Central memory CD8-positive, alpha-beta T cell (primary cell): ENCODE measurements around the gene CFAP73.
"Not testable (repeated sequence)": the region's sequence is repeated elsewhere in the genome, so short reads cannot be mapped to it uniquely, and the experiment has no call there.

Experiments
- ATAC-seq: fragments of 150-1000 bp; cut with Tn5 transposase; replicated peaks from 2 replicates; pipeline ENCODE4 v1.10.0; 2022; ENCODE audit warnings: mild to moderate bottlenecking, moderate FRiP score, moderate number of reproducible peaks; ENCODE audit not compliant: poor library complexity, severe bottlenecking; ENCODE audit errors: extremely low read depth
- DNase-seq, 2 donors: peaks; one replicate each; pipeline ENCODE4 v3.0.0; 2021; ENCODE audit warnings: low spot score in 2 of 2
- H3K27ac Mint-ChIP-seq: one replicate; pipeline ENCODE4 v1.8.0; 2022; ENCODE audit warnings: low read depth, mild to moderate bottlenecking, moderate library complexity, mixed read lengths
- H3K27me3 Mint-ChIP-seq: one replicate; pipeline ENCODE4 v1.8.0; 2022; ENCODE audit warnings: mixed read lengths
- H3K36me3 Mint-ChIP-seq: one replicate; pipeline ENCODE4 v1.8.0; 2022; ENCODE audit warnings: mild to moderate bottlenecking, moderate library complexity, mixed read lengths; ENCODE audit not compliant: insufficient read depth
- H3K4me1 Mint-ChIP-seq: one replicate; pipeline ENCODE4 v1.8.0; 2022; ENCODE audit warnings: mixed read lengths
- H3K4me3 Mint-ChIP-seq: one replicate; pipeline ENCODE4 v1.8.0; 2022; ENCODE audit warnings: mild to moderate bottlenecking, moderate library complexity, mixed read lengths
- H3K9me3 Mint-ChIP-seq: one replicate; pipeline ENCODE4 v1.8.0; 2022; ENCODE audit warnings: mixed read lengths

CFAP73 gene

DNA sequence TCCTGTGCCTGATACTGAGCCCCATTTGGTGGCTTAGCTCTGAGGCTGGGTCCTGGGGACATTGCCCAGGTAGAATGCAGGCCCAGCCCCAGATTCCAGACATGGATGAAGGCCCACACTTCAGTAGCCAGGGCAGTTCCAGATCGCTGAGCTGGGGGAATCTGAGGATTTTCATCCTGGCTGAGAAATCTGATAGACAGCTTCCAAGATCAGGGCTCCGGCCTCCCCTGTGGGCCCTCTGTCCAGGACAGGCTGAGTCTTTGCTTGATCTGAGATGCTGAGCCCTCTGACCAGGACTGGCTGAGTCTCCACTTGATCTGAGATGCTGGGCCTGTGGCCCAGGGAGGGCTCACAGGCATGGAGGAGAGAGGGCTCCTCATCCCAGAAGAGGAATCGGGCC, 10.7 kb upstream of the CFAP73 start:
- Mint-ChIP-seq H3K27me3 (peaks cover 21% of the 10 kb centered on the region), H3K36me3 (no peaks in the 10 kb centered on the region), H3K4me3 (no peak overlapping the region), H3K27ac (no peak overlapping the region), H3K4me1 (peaks cover 13% of the 10 kb centered on the region), H3K9me3 (no peaks in the 10 kb centered on the region)
- ATAC-seq (no peak), DNase-seq (no peak)

DNA sequence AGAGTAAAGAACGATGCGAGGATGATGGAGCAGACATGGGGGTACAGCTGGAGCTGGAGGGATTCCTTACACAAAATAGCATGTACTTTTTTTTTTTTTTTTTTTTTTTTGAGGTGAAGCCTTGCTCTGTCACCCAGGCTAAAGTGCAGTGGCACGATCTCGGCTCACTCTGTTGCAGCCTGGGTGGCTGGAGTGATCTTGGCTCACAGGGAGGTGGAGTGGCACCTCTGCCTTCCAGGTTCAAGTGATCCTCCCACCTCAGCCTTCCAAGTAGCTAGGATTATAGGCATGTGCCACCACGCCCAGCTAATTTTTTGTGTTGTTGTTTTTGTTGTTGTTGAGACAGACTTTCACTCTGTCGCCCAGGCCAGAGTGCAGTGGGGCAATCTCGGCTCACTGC, 8.8 kb upstream of the CFAP73 start:
- H3K27me3 Mint-ChIP-seq, result peaks cover 14% of the 10 kb centered on the region
- H3K9me3 Mint-ChIP-seq, result no peaks in the 10 kb centered on the region
- DNase-seq, result no peak
- no peaks in the 10 kb centered on the region for H3K36me3 Mint-ChIP-seq
- ATAC-seq, result no peak
- H3K4me1 Mint-ChIP-seq, result peaks cover 7% of the 10 kb centered on the region
- no peak overlapping the region for H3K4me3 Mint-ChIP-seq
- no peak overlapping the region for H3K27ac Mint-ChIP-seq

DNA sequence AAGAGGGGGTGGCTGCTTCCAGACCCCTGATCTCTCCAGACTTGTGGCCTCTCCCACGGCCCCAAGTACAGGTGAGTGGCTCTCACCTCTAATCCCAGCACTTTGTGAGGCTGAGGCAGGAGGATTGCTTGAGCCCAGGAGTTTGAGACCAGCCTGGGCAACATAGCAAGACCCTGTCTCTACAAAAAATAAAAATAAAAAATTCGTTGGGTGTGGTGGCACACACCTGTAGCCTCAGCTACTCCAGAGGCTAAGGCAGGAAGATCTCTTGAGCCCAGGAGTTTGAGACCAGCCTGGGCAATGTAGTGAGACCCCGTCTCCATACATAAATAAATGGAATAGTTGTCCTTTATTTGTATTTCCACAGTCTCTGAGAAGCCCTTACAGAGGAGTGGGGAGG, 7.8 kb upstream of the CFAP73 start:
- H3K9me3 Mint-ChIP-seq, H3K4me3 Mint-ChIP-seq, H3K27me3 Mint-ChIP-seq, H3K4me1 Mint-ChIP-seq, H3K27ac Mint-ChIP-seq, ATAC-seq, DNase-seq, H3K36me3 Mint-ChIP-seq: not testable (repeated sequence)

GRCh38 chr12:113142173-113142885, 7.2 kb upstream of the CFAP73 start:
- DNase-seq (no peak), ATAC-seq (no peak)
- no peaks in the 10 kb centered on the region for H3K9me3 Mint-ChIP-seq
- H3K27me3 Mint-ChIP-seq, result no peaks in the 10 kb centered on the region
- H3K4me1 Mint-ChIP-seq, result no peaks in the 10 kb centered on the region
- H3K36me3 Mint-ChIP-seq, result no peaks in the 10 kb centered on the region
- no peak overlapping the region for H3K4me3 Mint-ChIP-seq
- no peak overlapping the region for H3K27ac Mint-ChIP-seq

GRCh38 chr12:113142886-113143332, 6.6 kb upstream of the CFAP73 start:
- Mint-ChIP-seq H3K36me3 (no peaks in the 10 kb centered on the region), H3K27ac (no peak overlapping the region), H3K4me3 (no peak overlapping the region), H3K4me1 (no peaks in the 10 kb centered on the region), H3K9me3 (no peaks in the 10 kb centered on the region), H3K27me3 (no peaks in the 10 kb centered on the region)
- ATAC-seq (no peak), DNase-seq (no peak)

GRCh38 chr12:113143959-113144358, 5.6 kb upstream of the CFAP73 start:
- no peak overlapping the region for H3K27ac Mint-ChIP-seq
- no peaks in the 10 kb centered on the region for H3K36me3 Mint-ChIP-seq
- no peaks in the 10 kb centered on the region for H3K4me1 Mint-ChIP-seq
- no peak overlapping the region for H3K4me3 Mint-ChIP-seq
- no peak for DNase-seq
- H3K9me3 Mint-ChIP-seq, result no peaks in the 10 kb centered on the region
- no peak for ATAC-seq
- no peaks in the 10 kb centered on the region for H3K27me3 Mint-ChIP-seq

GRCh38 chr12:113144806-113145205, 4.7 kb upstream of the CFAP73 start:
- Mint-ChIP-seq H3K27ac (no peak overlapping the region), H3K4me1 (no peaks in the 10 kb centered on the region), H3K27me3 (no peaks in the 10 kb centered on the region), H3K9me3 (no peaks in the 10 kb centered on the region), H3K36me3 (no peaks in the 10 kb centered on the region), H3K4me3 (no peak overlapping the region)
- ATAC-seq (no peak), DNase-seq (no peak)

DNA sequence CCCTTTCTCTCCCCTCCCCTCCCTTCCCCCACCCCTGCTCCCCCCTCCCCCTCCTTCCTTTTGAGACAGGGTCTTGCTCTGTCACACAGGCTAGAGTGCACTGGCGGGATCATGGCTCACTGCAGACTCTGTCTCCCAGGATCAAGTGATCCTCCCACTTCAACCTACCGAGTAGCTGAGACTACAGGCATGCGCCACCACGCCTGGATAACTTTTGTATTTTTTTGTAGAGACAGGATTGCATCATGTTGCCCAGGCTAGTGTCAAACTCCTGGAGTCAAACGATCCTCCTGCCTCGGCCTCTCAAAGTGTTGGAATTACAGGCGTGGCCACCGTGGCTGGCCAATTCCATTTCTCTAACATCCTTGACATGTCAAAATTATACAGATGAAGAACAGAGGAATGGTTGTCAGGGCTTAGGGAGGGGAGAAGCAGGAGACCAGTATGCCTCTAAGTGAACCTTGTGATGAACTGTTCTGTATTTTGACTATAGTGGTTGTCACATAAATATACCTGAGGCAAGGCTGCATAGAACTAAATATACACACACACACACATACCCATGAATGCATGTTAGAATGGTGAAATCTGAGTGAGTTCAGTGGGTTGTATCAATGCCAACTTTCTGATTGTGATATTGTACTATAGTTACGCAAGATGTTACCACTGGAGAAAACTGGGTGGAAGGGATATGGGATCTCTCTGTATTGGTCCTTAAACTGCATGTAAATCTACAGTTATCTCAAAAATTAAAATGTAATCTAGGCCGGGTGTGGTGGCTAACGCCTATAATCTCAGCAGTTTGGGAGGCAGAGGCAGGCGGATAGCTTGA, 3.6 kb upstream of the CFAP73 start:
- peaks cover 11% of the 10 kb centered on the region for H3K27me3 Mint-ChIP-seq
- no peaks in the 10 kb centered on the region for H3K4me1 Mint-ChIP-seq
- H3K9me3 Mint-ChIP-seq, result no peaks in the 10 kb centered on the region
- no peak for ATAC-seq
- DNase-seq, result no peak
- H3K27ac Mint-ChIP-seq, result no peak overlapping the region
- H3K36me3 Mint-ChIP-seq, result no peaks in the 10 kb centered on the region
- H3K4me3 Mint-ChIP-seq, result no peak overlapping the region

- no peak for ATAC-seq
- no peaks in the 10 kb centered on the region for H3K36me3 Mint-ChIP-seq
These were observed 2.5 kb upstream of the CFAP73 start for GRCh38 chr12:113146999-113147398.

GRCh38 chr12:113151655-113152054, 2.1 kb downstream of the CFAP73 start:
- peak overlapping the region; percentile 58 for H3K27ac Mint-ChIP-seq
- peaks cover 13% of the 10 kb centered on the region for H3K4me1 Mint-ChIP-seq
- H3K36me3 Mint-ChIP-seq, result peaks cover 4% of the 10 kb centered on the region
- peaks cover 23% of the 10 kb centered on the region for H3K27me3 Mint-ChIP-seq
- no peaks in the 10 kb centered on the region for H3K9me3 Mint-ChIP-seq
- ATAC-seq (no peak), DNase-seq (no peak)
- peak overlapping the region; percentile 76 for H3K4me3 Mint-ChIP-seq

More at GRCh38 chr12:113146999-113147398, 2.5 kb upstream of the CFAP73 start:
- Mint-ChIP-seq H3K9me3 (no peaks in the 10 kb centered on the region), H3K27me3 (peaks cover 15% of the 10 kb centered on the region), H3K4me3 (no peak overlapping the region), H3K4me1 (peaks cover 2% of the 10 kb centered on the region), H3K27ac (no peak overlapping the region)
- no peak for DNase-seq

- Mint-ChIP-seq H3K27ac (peak overlapping the region; percentile 58), H3K9me3 (no peaks in the 10 kb centered on the region), H3K4me3 (peak overlapping the region; percentile 76), H3K27me3 (peaks cover 23% of the 10 kb centered on the region), H3K4me1 (peaks cover 13% of the 10 kb centered on the region), H3K36me3 (peaks cover 8% of the 10 kb centered on the region)
- DNase-seq (no peak), ATAC-seq (no peak)
These were observed 2.8 kb downstream of the CFAP73 start for GRCh38 chr12:113152196-113152834.

DNA sequence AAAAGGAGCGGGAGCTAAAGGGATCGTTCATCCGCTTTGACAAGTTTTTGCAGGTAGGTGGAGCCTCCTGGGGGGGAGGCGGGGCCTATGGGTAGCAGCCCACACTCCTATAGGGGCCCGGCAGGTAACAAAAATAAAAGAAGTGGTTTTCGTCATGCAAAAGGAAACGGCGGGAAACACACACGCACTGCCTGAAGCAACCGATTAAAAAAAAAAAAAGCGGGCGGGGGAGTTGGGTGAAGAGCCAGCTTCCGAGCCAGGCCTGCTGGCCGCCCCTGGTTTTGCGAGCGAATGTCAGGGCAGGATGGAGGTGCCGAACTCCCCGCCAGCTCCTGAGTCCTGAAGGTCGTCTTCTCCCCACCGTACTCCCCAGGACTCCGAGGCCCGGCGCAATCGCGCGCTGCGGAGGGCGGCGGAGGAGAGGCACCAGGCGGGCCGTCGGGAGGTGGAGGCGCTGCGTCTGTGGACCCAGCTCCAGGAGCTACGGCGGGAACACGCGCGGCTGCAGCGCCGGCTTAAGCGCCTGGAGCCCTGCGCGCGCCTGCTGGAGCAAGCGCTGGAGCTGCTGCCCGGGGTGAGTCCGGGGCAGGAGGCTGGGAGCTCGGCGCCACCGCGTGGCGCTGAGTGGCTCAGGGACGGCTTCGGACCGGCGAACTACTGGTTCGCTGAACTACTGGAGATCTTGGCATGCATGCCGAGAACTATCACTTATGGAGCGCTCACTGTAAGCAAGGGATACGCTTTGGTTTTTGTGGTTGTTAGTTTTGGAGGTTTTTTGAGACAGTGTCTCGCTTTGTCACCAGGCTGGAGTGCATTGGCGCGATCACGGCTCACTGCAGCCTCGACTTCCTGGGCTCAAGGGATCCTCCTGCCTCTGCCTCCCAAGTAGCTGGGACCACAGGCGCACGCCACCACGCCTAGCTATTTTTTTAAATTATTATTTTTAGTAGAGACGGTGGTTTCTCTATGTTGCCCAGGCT, 3.6 kb downstream of the CFAP73 start:
- no peaks in the 10 kb centered on the region for H3K9me3 Mint-ChIP-seq
- peaks cover 18% of the 10 kb centered on the region for H3K4me1 Mint-ChIP-seq
- H3K36me3 Mint-ChIP-seq, result peaks cover 8% of the 10 kb centered on the region
- peak; percentile 80 for ATAC-seq
- H3K27me3 Mint-ChIP-seq, result peaks cover 23% of the 10 kb centered on the region
- peak overlapping the region; percentile 58 for H3K27ac Mint-ChIP-seq
- H3K4me3 Mint-ChIP-seq, result peak overlapping the region; percentile 76
- peak; percentile 31 to 41 for DNase-seq
